ENCODE data around the gene SMOC1. TPM values are rescaled to one million over a fixed set of nuclear protein-coding genes. Genes with fewer than 3 reads are reported as not detected.

SMOC1 gene
- total RNA-seq, 1 experiment from 2014 or later, result 0.46 TPM

DNA sequence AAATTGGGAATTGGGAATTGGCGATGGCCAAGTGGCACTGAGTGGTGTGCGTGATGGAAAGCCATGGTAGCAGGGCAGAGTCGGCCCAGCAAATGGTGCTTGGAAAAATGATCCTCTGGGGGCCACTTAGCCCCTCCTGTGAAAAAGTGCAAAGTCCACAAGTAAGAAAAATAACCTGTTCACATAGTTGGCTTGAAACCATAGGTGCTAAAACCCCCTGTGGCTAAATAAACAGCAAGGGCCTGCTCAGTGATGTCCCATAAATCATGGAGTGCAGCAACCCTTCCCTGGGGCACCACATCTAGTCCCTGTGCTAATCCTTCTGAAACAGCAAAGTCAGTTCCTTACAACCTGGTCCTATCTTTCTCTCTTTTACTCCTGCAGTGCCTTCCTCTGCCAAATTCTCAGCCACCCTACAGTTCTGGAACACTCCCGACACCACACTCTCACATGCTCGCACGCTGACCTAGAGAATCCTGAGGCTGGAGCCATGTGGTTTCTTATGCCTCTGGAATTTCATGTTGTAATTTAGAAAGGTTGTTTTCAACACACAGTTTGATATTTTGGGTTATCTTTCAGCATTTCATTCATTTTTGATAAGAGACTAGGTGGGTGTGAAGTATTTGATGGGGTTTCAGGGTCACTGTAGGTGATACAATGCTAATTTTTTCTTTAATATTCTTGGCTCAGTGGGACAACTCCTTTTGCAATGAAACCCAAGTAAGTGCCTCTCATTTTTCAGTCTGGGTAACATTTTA is 123.6 kb downstream of the SMOC1 start:
- CTCF ChIA-PET, result no interaction called here
- H3K27ac ChIP-seq (ENCODE audit: low read length), result no peak overlapping the region
- no TSS peak for BruUV-seq (replicated peaks)
- no peaks in the 10 kb centered on the region for H3K9me3 ChIP-seq (ENCODE audit: control insufficient read depth, insufficient read depth, low read depth, low read length)
- no peak for DNase-seq (ENCODE audit: low read depth, low spot score)
- intact Hi-C loops (cut with micrococcal nuclease; ENCODE audit: unreplicated experiment), result no loop called here
- in situ Hi-C loops (cut with HindIII; ENCODE audit: low pct_unique_long_range_greater_than_20kb, low sequenced_read_pairs), result no loop called here
- POLR2A ChIA-PET, result no interaction called here
- ATAC-seq, result no peak
- TF ChIP-seq TCF7L2 (IDR thresholded peaks at IDR 0.05; ENCODE audit: low read depth, low read length) (no peak), CTCF (IDR thresholded peaks at IDR 0.05) (no peak), POLR2AphosphoS5 (IDR thresholded peaks at IDR 0.05; ENCODE audit: low read depth, low read length) (no peak), SIN3A (IDR thresholded peaks at IDR 0.05; ENCODE audit: borderline replicate concordance, insufficient read depth, low read depth, low read length) (no peak)
- TF ChIP-seq, protein P1, sequence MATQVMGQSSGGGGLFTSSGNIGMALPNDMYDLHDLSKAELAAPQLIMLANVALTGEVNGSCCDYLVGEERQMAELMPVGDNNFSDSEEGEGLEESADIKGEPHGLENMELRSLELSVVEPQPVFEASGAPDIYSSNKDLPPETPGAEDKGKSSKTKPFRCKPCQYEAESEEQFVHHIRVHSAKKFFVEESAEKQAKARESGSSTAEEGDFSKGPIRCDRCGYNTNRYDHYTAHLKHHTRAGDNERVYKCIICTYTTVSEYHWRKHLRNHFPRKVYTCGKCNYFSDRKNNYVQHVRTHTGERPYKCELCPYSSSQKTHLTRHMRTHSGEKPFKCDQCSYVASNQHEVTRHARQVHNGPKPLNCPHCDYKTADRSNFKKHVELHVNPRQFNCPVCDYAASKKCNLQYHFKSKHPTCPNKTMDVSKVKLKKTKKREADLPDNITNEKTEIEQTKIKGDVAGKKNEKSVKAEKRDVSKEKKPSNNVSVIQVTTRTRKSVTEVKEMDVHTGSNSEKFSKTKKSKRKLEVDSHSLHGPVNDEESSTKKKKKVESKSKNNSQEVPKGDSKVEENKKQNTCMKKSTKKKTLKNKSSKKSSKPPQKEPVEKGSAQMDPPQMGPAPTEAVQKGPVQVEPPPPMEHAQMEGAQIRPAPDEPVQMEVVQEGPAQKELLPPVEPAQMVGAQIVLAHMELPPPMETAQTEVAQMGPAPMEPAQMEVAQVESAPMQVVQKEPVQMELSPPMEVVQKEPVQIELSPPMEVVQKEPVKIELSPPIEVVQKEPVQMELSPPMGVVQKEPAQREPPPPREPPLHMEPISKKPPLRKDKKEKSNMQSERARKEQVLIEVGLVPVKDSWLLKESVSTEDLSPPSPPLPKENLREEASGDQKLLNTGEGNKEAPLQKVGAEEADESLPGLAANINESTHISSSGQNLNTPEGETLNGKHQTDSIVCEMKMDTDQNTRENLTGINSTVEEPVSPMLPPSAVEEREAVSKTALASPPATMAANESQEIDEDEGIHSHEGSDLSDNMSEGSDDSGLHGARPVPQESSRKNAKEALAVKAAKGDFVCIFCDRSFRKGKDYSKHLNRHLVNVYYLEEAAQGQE (IDR thresholded peaks at IDR 0.05; ENCODE audit: insufficient read depth in 1 of 2, low read depth in 2 of 2, low read length in 1 of 2), result no peak
- H3K4me3 ChIP-seq (ENCODE audit: low read depth in 2 of 2, low read length in 2 of 2), result no peak overlapping the region
- H3K4me1 ChIP-seq (ENCODE audit: control insufficient read depth, insufficient read depth, low read length), result no peaks in the 10 kb centered on the region
- H3K36me3 ChIP-seq (ENCODE audit: control insufficient read depth, insufficient read depth, low read length), result no peaks in the 10 kb centered on the region
- H3K27me3 ChIP-seq (ENCODE audit: control insufficient read depth, insufficient read depth, low read length), result no peaks in the 10 kb centered on the region

DNA sequence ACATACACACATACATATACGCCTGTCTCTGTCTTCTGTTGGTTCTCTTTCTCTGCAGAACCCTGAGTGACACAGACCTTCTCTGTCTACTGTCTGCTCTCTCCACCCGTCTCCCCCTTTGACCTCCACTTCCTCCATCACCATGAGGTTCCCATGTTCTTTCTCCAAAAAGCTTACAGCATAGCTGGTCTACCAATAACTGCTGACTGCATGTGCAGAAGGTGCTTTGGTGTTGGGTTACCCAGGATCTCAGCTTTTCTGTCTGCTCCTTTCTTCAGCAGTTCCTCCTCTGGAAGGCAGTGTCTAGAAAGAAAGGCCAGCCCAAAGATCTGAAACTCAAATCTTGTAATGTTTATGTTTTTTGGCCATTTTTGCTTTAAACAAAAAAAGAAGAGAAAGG is 125.6 kb downstream of the SMOC1 start:
- in situ Hi-C loops (cut with HindIII; ENCODE audit: low pct_unique_long_range_greater_than_20kb, low sequenced_read_pairs), result no loop called here
- H3K4me1 ChIP-seq (ENCODE audit: control insufficient read depth, insufficient read depth, low read length), result no peaks in the 10 kb centered on the region
- H3K4me3 ChIP-seq (ENCODE audit: low read depth in 2 of 2, low read length in 2 of 2), result no peak overlapping the region
- no peaks in the 10 kb centered on the region for H3K9me3 ChIP-seq (ENCODE audit: control insufficient read depth, insufficient read depth, low read depth, low read length)
- ATAC-seq (no peak), DNase-seq (ENCODE audit: low read depth, low spot score) (no peak)
- intact Hi-C loops (cut with micrococcal nuclease; ENCODE audit: unreplicated experiment), result no loop called here
- H3K27ac ChIP-seq (ENCODE audit: low read length), result no peak overlapping the region
- ChIA-PET POLR2A (no interaction called here), CTCF (no interaction called here)
- TF ChIP-seq, protein P1 (IDR thresholded peaks at IDR 0.05; ENCODE audit: insufficient read depth in 1 of 2, low read depth in 2 of 2, low read length in 1 of 2), result no peak
- TF ChIP-seq TCF7L2 (IDR thresholded peaks at IDR 0.05; ENCODE audit: low read depth, low read length), result no peak
- no peak for TF ChIP-seq SIN3A (IDR thresholded peaks at IDR 0.05; ENCODE audit: borderline replicate concordance, insufficient read depth, low read depth, low read length)
- no peak for TF ChIP-seq CTCF (IDR thresholded peaks at IDR 0.05)
- no peak for TF ChIP-seq POLR2AphosphoS5 (IDR thresholded peaks at IDR 0.05; ENCODE audit: low read depth, low read length)
- H3K36me3 ChIP-seq (ENCODE audit: control insufficient read depth, insufficient read depth, low read length), result no peaks in the 10 kb centered on the region
- no TSS peak for BruUV-seq (replicated peaks)
- H3K27me3 ChIP-seq (ENCODE audit: control insufficient read depth, insufficient read depth, low read length), result no peaks in the 10 kb centered on the region

All from Panc1 (cell line).